Activated CD4-positive, alpha-beta T cell treated with anti-CD3 and anti-CD28 coated beads for 36 hours (primary cell): ENCODE data around the gene DNER. TPM values are rescaled to one million over a fixed set of nuclear protein-coding genes. Genes with fewer than 3 reads are reported as not detected.
"Not testable (repeated sequence)": the region's sequence is repeated elsewhere in the genome, so short reads cannot be mapped to it uniquely, and the experiment has no call there.

Experiments
- ATAC-seq: fragments of 200-7000 bp; cut with Tn5 transposase; one replicate; pipeline ENCODE4 v1.10.0; 2021; ENCODE audit warnings: mild to moderate bottlenecking, moderate library complexity
- CTCF ChIA-PET: fragments of 350-600 bp; sonication (Branson Sonifier 250); formaldehyde crosslinking; loops from one replicate; lab custom pipeline; 2021; ENCODE audit warnings: antibody characterized with exemption; lab: Charles Lee
- POLR2A ChIA-PET: fragments of 350-600 bp; sonication (Branson Sonifier 250); formaldehyde crosslinking; loops from one replicate; lab custom pipeline; 2021; ENCODE audit warnings: antibody characterized with exemption, inconsistent platforms; lab: Charles Lee
- DNase-seq: peaks from one replicate; pipeline ENCODE4 v3.0.0-alpha.2; 2020
- H3K27ac Mint-ChIP-seq: one replicate; pipeline ENCODE4 v1.8.0; 2021; ENCODE audit warnings: mixed read lengths
- H3K27me3 Mint-ChIP-seq: one replicate; pipeline ENCODE4 v1.8.0; 2021; ENCODE audit warnings: mixed read lengths
- H3K36me3 Mint-ChIP-seq: one replicate; pipeline ENCODE4 v1.8.0; 2021; ENCODE audit warnings: low read depth, mixed read lengths
- H3K4me1 Mint-ChIP-seq: one replicate; pipeline ENCODE4 v1.8.0; 2021; ENCODE audit warnings: mixed read lengths
- H3K4me3 Mint-ChIP-seq: one replicate; pipeline ENCODE4 v1.8.0; 2021; ENCODE audit warnings: mild to moderate bottlenecking, moderate library complexity, mixed read lengths
- H3K9me3 Mint-ChIP-seq: one replicate; pipeline ENCODE4 v1.8.0; 2021; ENCODE audit warnings: low read depth, mixed read lengths
- intact Hi-C, 2 experiments: fragments of 100-400 bp; cut with DNase I in 1 of 2; cut with micrococcal nuclease in 1 of 2; formaldehyde crosslinking; loops; one replicate each; pipeline versions ENCODE4 v1.14.2 to v1.15.1; 2022 to 2024; cut with DNase I, micrococcal nuclease
- total RNA-seq, 2 experiments: library from RNA; stranded (reverse); gene quantifications; one replicate each; pipeline ENCODE4 v1.2.3, GENCODE V29; 2021

DNER gene
- total RNA-seq, 2 experiments from 2014 or later: not detected

DNA sequence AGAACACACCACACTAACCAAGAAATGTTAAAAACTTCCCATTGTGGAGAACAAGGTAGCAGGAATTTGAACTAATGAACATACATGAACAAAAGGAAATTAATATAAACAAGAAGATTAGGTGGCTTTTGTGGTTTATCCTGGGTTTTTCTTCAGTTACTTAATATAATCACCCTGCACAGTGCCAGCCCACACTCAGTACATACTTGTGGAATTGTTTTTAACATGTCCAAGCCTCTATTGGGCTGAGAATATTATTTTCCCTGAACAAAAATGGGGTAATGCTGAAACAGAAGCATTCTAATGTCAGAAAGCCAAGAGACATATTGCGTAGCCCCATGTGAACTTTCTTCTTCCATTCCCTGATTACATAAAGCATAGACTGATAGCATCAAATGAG is 202.8 kb downstream of the DNER start:
- Mint-ChIP-seq H3K9me3 (no peaks in the 10 kb centered on the region), H3K27ac (no peak overlapping the region), H3K27me3 (peaks cover 8% of the 10 kb centered on the region), H3K4me1 (no peaks in the 10 kb centered on the region), H3K36me3 (no peaks in the 10 kb centered on the region), H3K4me3 (no peak overlapping the region)
- intact Hi-C loops: no loop called here
- ATAC-seq (no peak), DNase-seq (no peak)
- ChIA-PET POLR2A (no interaction called here), CTCF (no interaction called here)

- peaks cover 12% of the 10 kb centered on the region for H3K27me3 Mint-ChIP-seq
- H3K4me1 Mint-ChIP-seq, H3K36me3 Mint-ChIP-seq, intact Hi-C loops, H3K27ac Mint-ChIP-seq, ATAC-seq, H3K9me3 Mint-ChIP-seq, CTCF ChIA-PET, H3K4me3 Mint-ChIP-seq, DNase-seq, POLR2A ChIA-PET: not testable (repeated sequence)
Measured at GRCh38 chr2:229506699-229507098, 207.7 kb downstream of the DNER start.

- no peak overlapping the region for H3K4me3 Mint-ChIP-seq
- no peak for DNase-seq
- H3K9me3 Mint-ChIP-seq: peaks cover 10% of the 10 kb centered on the region
- ChIA-PET CTCF (interaction anchor here (0.6 to 0.7 kb wide), 2 partner anchors 34 to 176 kb away, joined by 3 read pairs; no protein-coding TSS in a partner anchor), POLR2A (no interaction called here)
- ATAC-seq: no peak
- H3K36me3 Mint-ChIP-seq: no peaks in the 10 kb centered on the region
- no peaks in the 10 kb centered on the region for H3K4me1 Mint-ChIP-seq
- no peak overlapping the region for H3K27ac Mint-ChIP-seq
- intact Hi-C loops: no loop called here
- peaks cover 4% of the 10 kb centered on the region for H3K27me3 Mint-ChIP-seq
Measured at GRCh38 chr2:229501051-229501794, 213.1 kb downstream of the DNER start.

DNA sequence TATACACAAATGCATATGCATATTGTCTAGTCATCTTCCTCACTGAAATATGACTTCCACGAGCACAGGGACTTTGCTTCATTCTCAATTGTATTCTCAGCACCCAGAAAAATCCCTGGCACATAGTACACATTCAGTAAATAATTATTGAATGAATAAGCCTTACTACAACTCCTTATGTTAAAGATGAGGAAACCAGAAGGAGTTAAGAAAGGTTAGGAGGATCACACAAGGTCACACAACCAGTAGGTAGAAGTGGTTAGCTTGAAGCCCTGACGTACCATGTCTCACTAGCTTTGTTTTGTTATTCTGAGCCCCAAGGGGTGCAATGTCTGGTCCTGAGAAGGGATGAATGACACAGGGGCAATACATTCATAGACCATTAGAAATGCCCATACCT is 222.3 kb downstream of the DNER start:
- H3K27me3 Mint-ChIP-seq: peaks cover 12% of the 10 kb centered on the region
- CTCF ChIA-PET: no interaction called here
- POLR2A ChIA-PET: no interaction called here
- DNase-seq (no peak), ATAC-seq (no peak)
- H3K4me1 Mint-ChIP-seq: no peaks in the 10 kb centered on the region
- intact Hi-C loops: no loop called here
- no peaks in the 10 kb centered on the region for H3K36me3 Mint-ChIP-seq
- H3K4me3 Mint-ChIP-seq: no peak overlapping the region
- H3K27ac Mint-ChIP-seq: no peak overlapping the region
- peaks cover 8% of the 10 kb centered on the region for H3K9me3 Mint-ChIP-seq

DNA sequence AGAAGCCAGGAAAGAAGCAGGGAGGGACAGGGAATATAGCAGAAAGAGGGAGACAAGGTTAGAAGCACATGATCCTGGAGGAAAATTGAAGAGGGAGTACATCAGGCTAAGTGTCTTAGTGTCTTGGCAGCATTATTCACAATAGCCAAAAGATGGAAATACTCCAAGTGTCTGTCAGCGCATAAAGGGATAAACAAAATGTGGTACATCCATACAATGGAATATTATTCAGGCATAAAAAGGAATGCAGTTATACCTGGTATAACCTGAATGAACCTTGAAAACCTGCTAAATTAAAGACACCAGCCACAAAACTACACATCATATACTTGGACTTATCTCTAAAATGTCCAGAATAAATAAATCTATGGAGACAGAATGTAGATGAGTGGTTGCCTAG is 224.2 kb downstream of the DNER start:
- H3K27ac Mint-ChIP-seq: no peak overlapping the region
- ATAC-seq (no peak), DNase-seq (no peak)
- H3K27me3 Mint-ChIP-seq: peaks cover 12% of the 10 kb centered on the region
- peaks cover 7% of the 10 kb centered on the region for H3K9me3 Mint-ChIP-seq
- intact Hi-C loops: no loop called here
- H3K36me3 Mint-ChIP-seq: no peaks in the 10 kb centered on the region
- ChIA-PET POLR2A (no interaction called here), CTCF (no interaction called here)
- no peak overlapping the region for H3K4me3 Mint-ChIP-seq
- no peaks in the 10 kb centered on the region for H3K4me1 Mint-ChIP-seq

GRCh38 chr2:229489016-229489415 is 225.3 kb downstream of the DNER start:
- DNase-seq (no peak), ATAC-seq (no peak)
- POLR2A ChIA-PET: no interaction called here
- Mint-ChIP-seq H3K4me1 (no peaks in the 10 kb centered on the region), H3K27me3 (peaks cover 10% of the 10 kb centered on the region), H3K27ac (no peak overlapping the region), H3K36me3 (no peaks in the 10 kb centered on the region), H3K4me3 (no peak overlapping the region), H3K9me3 (peaks cover 7% of the 10 kb centered on the region)
- intact Hi-C loops: no loop called here
- CTCF ChIA-PET: interaction anchor here (0.6 kb wide), 1 partner anchor 159 kb away, joined by 4 read pairs; no protein-coding TSS in a partner anchor

GRCh38 chr2:229488232-229488631 is 226.1 kb downstream of the DNER start:
- H3K36me3 Mint-ChIP-seq: no peaks in the 10 kb centered on the region
- H3K4me1 Mint-ChIP-seq: no peaks in the 10 kb centered on the region
- POLR2A ChIA-PET: no interaction called here
- H3K27ac Mint-ChIP-seq: no peak overlapping the region
- intact Hi-C loops: no loop called here
- DNase-seq: no peak
- peaks cover 7% of the 10 kb centered on the region for H3K9me3 Mint-ChIP-seq
- no peak for ATAC-seq
- H3K4me3 Mint-ChIP-seq: no peak overlapping the region
- CTCF ChIA-PET: interaction anchor here (0.6 kb wide), 1 partner anchor 158 kb away, joined by 4 read pairs; no protein-coding TSS in a partner anchor
- H3K27me3 Mint-ChIP-seq: peaks cover 9% of the 10 kb centered on the region

GRCh38 chr2:229486673-229487072 is 227.7 kb downstream of the DNER start:
- H3K27ac Mint-ChIP-seq: no peak overlapping the region
- POLR2A ChIA-PET: interaction anchor here (0.6 kb wide), 1 partner anchor 284 kb away, joined by 14 read pairs; no protein-coding TSS in a partner anchor
- no peaks in the 10 kb centered on the region for H3K36me3 Mint-ChIP-seq
- no peaks in the 10 kb centered on the region for H3K4me1 Mint-ChIP-seq
- H3K9me3 Mint-ChIP-seq: peaks cover 7% of the 10 kb centered on the region
- no peak overlapping the region for H3K4me3 Mint-ChIP-seq
- ATAC-seq (no peak), DNase-seq (no peak)
- CTCF ChIA-PET: no interaction called here
- H3K27me3 Mint-ChIP-seq: peaks cover 5% of the 10 kb centered on the region
- intact Hi-C loops: no loop called here

DNA sequence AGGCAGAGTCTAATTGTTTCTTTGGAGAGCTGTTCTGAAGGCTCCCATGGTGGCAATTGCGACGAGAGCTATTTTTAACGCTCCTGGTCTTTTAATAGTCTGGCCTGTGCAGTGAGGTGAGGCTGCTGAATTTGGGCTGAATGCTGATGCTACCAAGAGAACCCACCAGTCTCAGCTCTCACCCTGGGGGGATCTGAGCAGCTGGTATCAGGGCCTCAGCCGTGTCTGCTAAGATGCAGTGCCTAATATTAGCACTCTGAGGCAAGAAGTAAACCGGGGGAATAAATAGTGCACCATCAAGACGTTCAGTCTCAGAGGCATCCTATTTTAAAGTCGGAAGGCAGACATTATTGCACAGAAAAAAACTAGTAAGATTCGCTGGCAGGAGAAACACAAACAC is 228.5 kb downstream of the DNER start:
- ChIA-PET CTCF (interaction anchor here (0.6 kb wide), 1 partner anchor 1822 kb away, joined by 3 read pairs; no protein-coding TSS in a partner anchor), POLR2A (no interaction called here)
- Mint-ChIP-seq H3K4me3 (no peak overlapping the region), H3K27me3 (peaks cover 2% of the 10 kb centered on the region), H3K27ac (no peak overlapping the region), H3K9me3 (peaks cover 7% of the 10 kb centered on the region), H3K36me3 (no peaks in the 10 kb centered on the region), H3K4me1 (no peaks in the 10 kb centered on the region)
- no peak for ATAC-seq
- no peak for DNase-seq
- intact Hi-C loops: no loop called here

- Mint-ChIP-seq H3K27me3 (peaks cover 7% of the 10 kb centered on the region), H3K9me3 (no peaks in the 10 kb centered on the region), H3K4me1 (no peaks in the 10 kb centered on the region), H3K36me3 (no peaks in the 10 kb centered on the region), H3K27ac (no peak overlapping the region), H3K4me3 (no peak overlapping the region)
- ChIA-PET POLR2A (no interaction called here), CTCF (no interaction called here)
- intact Hi-C loops: no loop called here
- DNase-seq: no peak
- no peak for ATAC-seq
Measured at GRCh38 chr2:229477269-229477755, 237.0 kb downstream of the DNER start.

- ATAC-seq: no peak
- Mint-ChIP-seq H3K36me3 (no peaks in the 10 kb centered on the region), H3K27ac (no peak overlapping the region), H3K27me3 (peaks cover 7% of the 10 kb centered on the region), H3K9me3 (no peaks in the 10 kb centered on the region), H3K4me3 (no peak overlapping the region), H3K4me1 (no peaks in the 10 kb centered on the region)
- POLR2A ChIA-PET: no interaction called here
- no peak for DNase-seq
- intact Hi-C loops: no loop called here
- CTCF ChIA-PET: no interaction called here
Measured at GRCh38 chr2:229475778-229476177, 238.6 kb downstream of the DNER start.

DNA sequence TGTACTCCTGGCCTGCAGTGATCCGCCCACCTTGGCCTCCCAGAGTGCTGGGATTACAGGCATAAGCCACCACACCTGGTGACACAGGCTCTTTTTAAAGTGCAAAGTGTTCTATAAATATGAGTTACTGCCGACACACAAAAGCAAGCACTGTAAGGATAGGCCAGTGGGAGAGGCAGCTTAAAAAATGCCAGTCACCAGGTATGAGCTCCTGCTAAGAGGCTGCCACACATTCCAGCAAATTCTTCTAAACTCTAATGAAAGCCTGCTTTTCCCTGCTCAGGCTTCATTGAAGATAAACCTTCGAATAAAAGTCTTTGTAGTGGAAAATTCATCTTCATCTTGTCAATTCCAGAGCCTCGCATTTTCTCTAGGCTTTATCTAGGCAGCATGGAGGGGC is 240.2 kb downstream of the DNER start:
- ChIA-PET POLR2A (no interaction called here), CTCF (no interaction called here)
- DNase-seq (no peak), ATAC-seq (no peak)
- no peaks in the 10 kb centered on the region for H3K4me1 Mint-ChIP-seq
- peaks cover 7% of the 10 kb centered on the region for H3K27me3 Mint-ChIP-seq
- no peak overlapping the region for H3K27ac Mint-ChIP-seq
- H3K4me3 Mint-ChIP-seq: no peak overlapping the region
- H3K9me3 Mint-ChIP-seq: no peaks in the 10 kb centered on the region
- H3K36me3 Mint-ChIP-seq: no peaks in the 10 kb centered on the region
- intact Hi-C loops: no loop called here
